ENCODE results near the gene KDM6A. TPM values are rescaled to one million over a fixed set of nuclear protein-coding genes. Genes with fewer than 3 reads are reported as not detected.

Gene KDM6A
- total and polyA plus RNA-seq, 11 donors = 4.4 to 27.8 (median 13.9) TPM

- no peak overlapping the region for H3K4me3 ChIP-seq
- H3K27me3 ChIP-seq = no peaks in the 10 kb centered on the region
- H3K9me3 ChIP-seq = no peaks in the 10 kb centered on the region
- 81 to 89% (median 84%) methylated on average over 8 of the region's 8 CpGs for WGBS, 4 donors
- no peak overlapping the region for H3K27ac ChIP-seq
- no peak for TF ChIP-seq CTCF (IDR thresholded peaks at IDR 0.05)
- TF ChIP-seq POLR2A (IDR thresholded peaks at IDR 0.05) = no peak
- DNase-seq (no peak), ATAC-seq (no peak)
- no peaks in the 10 kb centered on the region for H3K36me3 ChIP-seq
- peaks cover 0 to 67% (median 14%) of the 10 kb centered on the region in 12 donors for H3K4me1 ChIP-seq
- intact Hi-C loops (cut with DNase I) = loop anchor here in 3 of 10 donors (10.0 kb wide), 3 partner anchors 76 to 196 kb away; no protein-coding TSS in a partner anchor
Measured at GRCh38 chrX:44878780-44879179, 5.8 kb downstream of the KDM6A start.

- DNase-seq (no peak), ATAC-seq (no peak)
- Histone ChIP-seq H3K36me3 (no peaks in the 10 kb centered on the region), H3K27ac (no peak overlapping the region), H3K4me3 (no peak overlapping the region), H3K27me3 (no peaks in the 10 kb centered on the region), H3K9me3 (no peaks in the 10 kb centered on the region), H3K4me1 (peaks cover 0 to 52% (median 11%) of the 10 kb centered on the region in 12 donors)
- intact Hi-C loops (cut with DNase I) = loop anchor here in 1 of 10 donors (10.0 kb wide), 1 partner anchor 143 kb away; no protein-coding TSS in a partner anchor
- WGBS, 4 donors = 89 to 97% (median 94%) methylated on average over 10 of the region's 10 CpGs
- TF ChIP-seq POLR2A (IDR thresholded peaks at IDR 0.05) = no peak
- TF ChIP-seq CTCF (IDR thresholded peaks at IDR 0.05) = no peak
Measured at GRCh38 chrX:44881549-44881948, 8.6 kb downstream of the KDM6A start.

GRCh38 chrX:44882635-44883034, 9.6 kb downstream of the KDM6A start:
- no peak overlapping the region for H3K27ac ChIP-seq
- no peak overlapping the region for H3K4me3 ChIP-seq
- intact Hi-C loops (cut with DNase I) = loop anchor here in 1 of 10 donors (10.0 kb wide), 1 partner anchor 142 kb away; no protein-coding TSS in a partner anchor
- ATAC-seq (peak in 2 of 4 donors; percentile 42 to 45), DNase-seq (no peak)
- no peak for TF ChIP-seq CTCF (IDR thresholded peaks at IDR 0.05)
- no peak for TF ChIP-seq POLR2A (IDR thresholded peaks at IDR 0.05)
- no peaks in the 10 kb centered on the region for H3K36me3 ChIP-seq
- peaks cover 0 to 43% (median 6%) of the 10 kb centered on the region in 12 donors for H3K4me1 ChIP-seq
- H3K9me3 ChIP-seq = no peaks in the 10 kb centered on the region
- no peaks in the 10 kb centered on the region for H3K27me3 ChIP-seq

- H3K4me3 ChIP-seq = no peak overlapping the region
- ATAC-seq (peak in 1 of 4 donors; percentile 44), DNase-seq (no peak)
- peaks cover 0 to 44% (median 5%) of the 10 kb centered on the region in 12 donors for H3K4me1 ChIP-seq
- TF ChIP-seq CTCF (IDR thresholded peaks at IDR 0.05) (no peak), POLR2A (IDR thresholded peaks at IDR 0.05) (no peak)
- H3K27ac ChIP-seq = no peak overlapping the region
- 53 to 65% (median 54%) methylated on average over 4 of the region's 4 CpGs for WGBS, 4 donors
- intact Hi-C loops (cut with DNase I) = loop anchor here in 1 of 10 donors (10.0 kb wide), 1 partner anchor 140 kb away; no protein-coding TSS in a partner anchor
- no peaks in the 10 kb centered on the region for H3K9me3 ChIP-seq
- H3K36me3 ChIP-seq = no peaks in the 10 kb centered on the region
- no peaks in the 10 kb centered on the region for H3K27me3 ChIP-seq
Measured at GRCh38 chrX:44884944-44885343, 12.0 kb downstream of the KDM6A start.
